Liver (tissue), 9 donors: ENCODE data around the gene PEMT. TPM values are rescaled to one million over a fixed set of nuclear protein-coding genes. Genes with fewer than 3 reads are reported as not detected.

ENCODE experiments used
- DNase-seq: peaks from one replicate; pipeline ENCODE4 v3.0.0-alpha.2; 2017; ENCODE audit warnings: low spot score
- H3K27ac ChIP-seq, 2 donors: one replicate each; pipeline ENCODE4 v1.7.0; 2013; ENCODE audit warnings: inconsistent platforms in 2 of 2, low read length in 2 of 2, control low read depth in 1 of 2, low read depth in 1 of 2, mild to moderate bottlenecking in 1 of 2
- H3K27me3 ChIP-seq, 4 donors: one replicate each; pipeline versions ENCODE4 v1.6.1 to v1.7.0; 2013; ENCODE audit warnings: low read length in 3 of 4, inconsistent platforms in 1 of 4, mild to moderate bottlenecking in 1 of 4, moderate library complexity in 1 of 4; ENCODE audit not compliant: control insufficient read depth in 4 of 4, insufficient read depth in 4 of 4
- H3K36me3 ChIP-seq, 4 donors: one replicate each; pipeline versions ENCODE4 v1.6.1 to v1.7.0; 2013; ENCODE audit warnings: low read length in 3 of 4, mild to moderate bottlenecking in 3 of 4, low read depth in 1 of 4, moderate library complexity in 1 of 4; ENCODE audit not compliant: control insufficient read depth in 4 of 4, insufficient read depth in 3 of 4
- H3K4me1 ChIP-seq, 4 donors: one replicate each; pipeline versions ENCODE4 v1.6.1 to v1.7.0; 2013; ENCODE audit warnings: low read length in 3 of 4, mild to moderate bottlenecking in 3 of 4, moderate library complexity in 1 of 4; ENCODE audit not compliant: control insufficient read depth in 4 of 4, insufficient read depth in 4 of 4
- H3K4me3 ChIP-seq, 3 donors: one replicate each; pipeline versions ENCODE4 v1.6.1 to v1.7.0; 2013; ENCODE audit warnings: low read length in 3 of 3, control low read depth in 1 of 3, low read depth in 1 of 3, mild to moderate bottlenecking in 1 of 3
- H3K9ac ChIP-seq, 2 donors: one replicate each; pipeline ENCODE4 v1.7.0; 2013; ENCODE audit warnings: low read length in 2 of 2, mild to moderate bottlenecking in 2 of 2, moderate library complexity in 2 of 2, control low read depth in 1 of 2, low read depth in 1 of 2
- H3K9me3 ChIP-seq, 4 donors: one replicate each; pipeline versions ENCODE4 v1.6.1 to v1.7.0; 2013; ENCODE audit warnings: low read length in 3 of 4; ENCODE audit not compliant: control insufficient read depth in 4 of 4
- CTCF ChIP-seq: fragments of 150-350 bp; IDR thresholded peaks from 2 replicates; pipeline ENCODE4 v1.5.1; 2017; ENCODE audit warnings: improper control_type of control experiment, low read depth, low read length; ENCODE audit not compliant: missing input control
- FOXA1 ChIP-seq: IDR thresholded peaks from 2 replicates; pipeline ENCODE4 v1.6.1; 2016; ENCODE audit warnings: antibody characterized with exemption
- GABPA ChIP-seq, 2 donors: IDR thresholded peaks in 1 of 2; conservative IDR thresholded peaks in 1 of 2; 2 replicates each; pipeline ENCODE4 v1.6.1; 2016; ENCODE audit warnings: antibody characterized with exemption in 2 of 2, mild to moderate bottlenecking in 1 of 2, moderate library complexity in 1 of 2
- HNF4A ChIP-seq, 2 donors: conservative IDR thresholded peaks; 2 replicates each; pipeline ENCODE4 v1.6.1; 2016; ENCODE audit warnings: antibody characterized with exemption in 2 of 2, mild to moderate bottlenecking in 2 of 2
- HNF4G ChIP-seq: IDR thresholded peaks from 2 replicates; pipeline ENCODE4 v1.6.1; 2016; ENCODE audit warnings: antibody characterized with exemption
- JUND ChIP-seq, 2 donors: IDR thresholded peaks; 2 replicates each; pipeline ENCODE4 v1.6.1; 2016; ENCODE audit warnings: antibody characterized with exemption in 2 of 2
- RAD21 ChIP-seq, 2 donors: IDR thresholded peaks; 2 replicates each; pipeline ENCODE4 v1.6.1; 2016; ENCODE audit warnings: antibody characterized with exemption in 2 of 2, mild to moderate bottlenecking in 2 of 2
- REST ChIP-seq: IDR thresholded peaks from 2 replicates; pipeline ENCODE4 v1.6.1; 2016; ENCODE audit warnings: antibody characterized with exemption, mild to moderate bottlenecking
- RXRA ChIP-seq, 2 donors: IDR thresholded peaks; 2 replicates each; pipeline ENCODE4 v1.6.1; 2017 to 2018; ENCODE audit warnings: antibody characterized with exemption in 2 of 2, mild to moderate bottlenecking in 1 of 2
- YY1 ChIP-seq: IDR thresholded peaks from 2 replicates; pipeline ENCODE4 v1.6.1; 2016; ENCODE audit warnings: antibody characterized with exemption, mild to moderate bottlenecking
- WGBS: extraction: QIAGEN DNeasy Blood & Tissue Kit; methylation state at CpG from one replicate; pipeline ENCODE4 v1.1.7; 2013; 5-methylcytosine and 5-hydroxymethylcytosine counted together
- polyA plus RNA-seq, 2 donors: library from polyadenylated mRNA; stranded (reverse) in 1 of 2; unstranded in 1 of 2; fragments of 200-250 nt in 1 of 2; fragments of >200 nt in 1 of 2; fragmentation: Nextera tagmentation in 1 of 2; extraction: Ambion mirVana in 1 of 2; gene quantifications; one replicate each; pipeline versions ENCODE4 v1.2.1 to v1.2.3, GENCODE V29; 2013 to 2015
- total RNA-seq, 2 donors: library from RNA; depleted of rRNA; stranded (reverse); fragments of >200 nt; gene quantifications; one replicate each; pipeline ENCODE4 v1.2.3, GENCODE V29; 2014
- donor health status: healthy.
- donor health status: healthy.
- donor health status: healthy.
- donor health status: healthy.
- donor health status: healthy.

The PEMT gene
- total and polyA plus RNA-seq, 4 donors, result 64.6 to 211 (median 184) TPM

DNA sequence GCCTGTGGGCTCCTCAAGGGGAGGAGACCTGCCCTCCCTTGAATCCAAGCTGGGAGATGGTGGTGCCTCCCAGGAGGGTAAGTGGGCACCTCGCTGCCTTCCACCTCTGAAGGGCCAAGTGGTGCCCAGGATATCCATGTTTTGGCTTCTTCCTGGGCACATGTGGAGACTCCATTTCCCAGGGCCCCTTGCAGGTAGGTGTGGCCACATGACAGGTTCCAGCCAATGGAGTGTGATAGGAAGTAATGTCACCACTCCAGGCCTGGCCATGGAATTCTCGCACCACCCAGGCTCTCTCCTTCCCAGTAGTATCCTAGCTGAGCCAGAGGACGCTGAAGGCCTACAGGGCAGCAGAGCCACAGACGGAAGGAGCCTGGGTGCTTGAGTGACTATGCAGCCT, 17.6 kb upstream of the PEMT start (continued):
- TF ChIP-seq FOXA1 (no peak), JUND (IDR thresholded peaks at IDR 0.05) (no peak), GABPA (IDR thresholded peaks at IDR 0.05 in 1 of 2, conservative IDR thresholded peaks at IDR 0.05 in 1 of 2) (no peak), HNF4G (no peak), RXRA (IDR thresholded peaks at IDR 0.05) (no peak)

- H3K9ac ChIP-seq, result no peak overlapping the region
- no peak for DNase-seq
- WGBS, result 83% methylated on average over 7 of the region's 7 CpGs
Measured at GRCh38 chr17:17606416-17607000, 15.0 kb upstream of the PEMT start.

More at GRCh38 chr17:17606416-17607000, 15.0 kb upstream of the PEMT start:
- H3K36me3 ChIP-seq, result no peaks in the 10 kb centered on the region
- H3K27me3 ChIP-seq, result no peaks in the 10 kb centered on the region
- no peaks in the 10 kb centered on the region for H3K9me3 ChIP-seq
- TF ChIP-seq REST (no peak), CTCF (no peak), YY1 (no peak), RAD21 (IDR thresholded peaks at IDR 0.05) (no peak), HNF4A (conservative IDR thresholded peaks at IDR 0.05) (no peak)
- H3K27ac ChIP-seq, result no peak overlapping the region
- H3K4me1 ChIP-seq, result peaks cover 0 to 14% (median 8%) of the 10 kb centered on the region in 4 donors
- H3K4me3 ChIP-seq, result no peak overlapping the region
